ENCODE results near the gene RERE. TPM values are rescaled to one million over a fixed set of nuclear protein-coding genes. Genes with fewer than 3 reads are reported as not detected.
"Not testable (repeated sequence)": the region's sequence is repeated elsewhere in the genome, so short reads cannot be mapped to it uniquely, and the experiment has no call there.

The RERE gene
- total RNA-seq, 1 donor, result 55.0 TPM

- Histone ChIP-seq H3K4me1 (ENCODE audit: insufficient read depth, low read length) (no peaks in the 10 kb centered on the region), H3K27me3 (ENCODE audit: insufficient read depth, low read length) (no peaks in the 10 kb centered on the region), H3K9me3 (ENCODE audit: low read depth, low read length) (no peaks in the 10 kb centered on the region), H3K79me2 (ENCODE audit: insufficient read depth, low read length) (no peaks in the 10 kb centered on the region), H3K4me2 (ENCODE audit: insufficient read depth, low read length) (no peak overlapping the region), H3K36me3 (ENCODE audit: insufficient read depth, low read length) (no peaks in the 10 kb centered on the region), H3K4me3 (ENCODE audit: insufficient read depth, low read length) (no peak overlapping the region), H2AFZ (ENCODE audit: low read length) (no peak overlapping the region), H4K20me1 (ENCODE audit: insufficient read depth, low read length) (no peaks in the 10 kb centered on the region), H3K27ac (ENCODE audit: low read depth, low read length) (no peak overlapping the region)
- TF ChIP-seq CTCF (IDR thresholded peaks at IDR 0.05; ENCODE audit: extremely low read depth, low read depth, low read length), result no peak
- DNase-seq (ENCODE audit: insufficient read length, low spot score, missing footprints), result peak; percentile 62
Measured at GRCh38 chr1:8727809-8728213, 89.6 kb downstream of the RERE start.

- H3K4me3 ChIP-seq (ENCODE audit: insufficient read depth, low read length); H3K27ac ChIP-seq (ENCODE audit: low read depth, low read length); H3K79me2 ChIP-seq (ENCODE audit: insufficient read depth, low read length); H3K4me2 ChIP-seq (ENCODE audit: insufficient read depth, low read length); H2AFZ ChIP-seq (ENCODE audit: low read length); H3K27me3 ChIP-seq (ENCODE audit: insufficient read depth, low read length); H3K4me1 ChIP-seq (ENCODE audit: insufficient read depth, low read length); DNase-seq (ENCODE audit: insufficient read length, low spot score, missing footprints); H3K9me3 ChIP-seq (ENCODE audit: low read depth, low read length); H3K36me3 ChIP-seq (ENCODE audit: insufficient read depth, low read length); H4K20me1 ChIP-seq (ENCODE audit: insufficient read depth, low read length): not testable (repeated sequence)
Measured at GRCh38 chr1:8727316-8727715, 90.1 kb downstream of the RERE start.

- peak overlapping the region; percentile 65 for H3K4me2 ChIP-seq (ENCODE audit: insufficient read depth, low read length)
- DNase-seq (ENCODE audit: insufficient read length, low spot score, missing footprints); H3K4me3 ChIP-seq (ENCODE audit: insufficient read depth, low read length); H3K36me3 ChIP-seq (ENCODE audit: insufficient read depth, low read length); H4K20me1 ChIP-seq (ENCODE audit: insufficient read depth, low read length); H3K27me3 ChIP-seq (ENCODE audit: insufficient read depth, low read length); H2AFZ ChIP-seq (ENCODE audit: low read length); H3K79me2 ChIP-seq (ENCODE audit: insufficient read depth, low read length); H3K9me3 ChIP-seq (ENCODE audit: low read depth, low read length); H3K4me1 ChIP-seq (ENCODE audit: insufficient read depth, low read length); H3K27ac ChIP-seq (ENCODE audit: low read depth, low read length): not testable (repeated sequence)
Measured at GRCh38 chr1:8726801-8727186, 90.6 kb downstream of the RERE start.

- H3K27ac ChIP-seq (ENCODE audit: low read depth, low read length), result no peak overlapping the region
- no peaks in the 10 kb centered on the region for H3K9me3 ChIP-seq (ENCODE audit: low read depth, low read length)
- no peaks in the 10 kb centered on the region for H3K36me3 ChIP-seq (ENCODE audit: insufficient read depth, low read length)
- DNase-seq (ENCODE audit: insufficient read length, low spot score, missing footprints), result no peak
- no peak overlapping the region for H2AFZ ChIP-seq (ENCODE audit: low read length)
- H3K79me2 ChIP-seq (ENCODE audit: insufficient read depth, low read length), result no peaks in the 10 kb centered on the region
- TF ChIP-seq CTCF (IDR thresholded peaks at IDR 0.05; ENCODE audit: extremely low read depth, low read depth, low read length), result no peak
- no peaks in the 10 kb centered on the region for H4K20me1 ChIP-seq (ENCODE audit: insufficient read depth, low read length)
- no peak overlapping the region for H3K4me2 ChIP-seq (ENCODE audit: insufficient read depth, low read length)
- H3K4me3 ChIP-seq (ENCODE audit: insufficient read depth, low read length), result no peak overlapping the region
- H3K27me3 ChIP-seq (ENCODE audit: insufficient read depth, low read length), result no peaks in the 10 kb centered on the region
- no peaks in the 10 kb centered on the region for H3K4me1 ChIP-seq (ENCODE audit: insufficient read depth, low read length)
Measured at GRCh38 chr1:8723010-8723409, 94.4 kb downstream of the RERE start.

- DNase-seq (ENCODE audit: insufficient read length, low spot score, missing footprints), result no peak
- H4K20me1 ChIP-seq (ENCODE audit: insufficient read depth, low read length), result no peaks in the 10 kb centered on the region
Measured at GRCh38 chr1:8722366-8722765, 95.1 kb downstream of the RERE start.

More at GRCh38 chr1:8722366-8722765, 95.1 kb downstream of the RERE start:
- Histone ChIP-seq H3K36me3 (ENCODE audit: insufficient read depth, low read length) (no peaks in the 10 kb centered on the region), H3K27me3 (ENCODE audit: insufficient read depth, low read length) (no peaks in the 10 kb centered on the region), H3K9me3 (ENCODE audit: low read depth, low read length) (no peaks in the 10 kb centered on the region), H3K4me3 (ENCODE audit: insufficient read depth, low read length) (no peak overlapping the region), H3K4me1 (ENCODE audit: insufficient read depth, low read length) (peaks cover 4% of the 10 kb centered on the region), H3K27ac (ENCODE audit: low read depth, low read length) (no peak overlapping the region), H3K79me2 (ENCODE audit: insufficient read depth, low read length) (no peaks in the 10 kb centered on the region), H2AFZ (ENCODE audit: low read length) (no peak overlapping the region), H3K4me2 (ENCODE audit: insufficient read depth, low read length) (no peak overlapping the region)
- no peak for TF ChIP-seq CTCF (IDR thresholded peaks at IDR 0.05; ENCODE audit: extremely low read depth, low read depth, low read length)

All from osteoblast (primary cell).